MG63 (cell line): ENCODE data around the gene RPAP2. TPM values are rescaled to one million over a fixed set of nuclear protein-coding genes. Genes with fewer than 3 reads are reported as not detected.
"Not testable (repeated sequence)": the region's sequence is repeated elsewhere in the genome, so short reads cannot be mapped to it uniquely, and the experiment has no call there.

Experiments
- DNase-seq: peaks from one replicate; pipeline ENCODE4 v3.0.0-alpha.2; 2020
- H3K27me3 ChIP-seq: fragments of 250-450 bp; sonication (Bioruptor Pico); 2 replicates; pipeline ENCODE4 v1.5.1; 2020; ENCODE audit warnings: mild to moderate bottlenecking, moderate library complexity
- H3K36me3 ChIP-seq: fragments of 250-450 bp; sonication (Bioruptor Pico); 2 replicates; pipeline ENCODE4 v1.5.1; 2020; ENCODE audit warnings: mild to moderate bottlenecking, moderate library complexity
- H3K4me3 ChIP-seq: fragments of 250-450 bp; sonication (Bioruptor Pico); 2 replicates; pipeline ENCODE4 v1.5.1; 2020; ENCODE audit warnings: mild to moderate bottlenecking, moderate library complexity
- H3K9me3 ChIP-seq: fragments of 250-450 bp; sonication (Bioruptor Pico); 2 replicates; pipeline ENCODE4 v1.5.1; 2020; ENCODE audit warnings: mild to moderate bottlenecking, moderate library complexity
- total RNA-seq: library from RNA; depleted of rRNA; stranded (reverse); fragments of >200 nt; shearing (Covaris generic); gene quantifications from 2 replicates; pipeline ENCODE4 v1.2.3, GENCODE V29; 2014; ENCODE audit warnings: low replicate concordance

The RPAP2 gene
- total RNA-seq, 1 experiment from 2014 or later = 14.8 TPM

DNA sequence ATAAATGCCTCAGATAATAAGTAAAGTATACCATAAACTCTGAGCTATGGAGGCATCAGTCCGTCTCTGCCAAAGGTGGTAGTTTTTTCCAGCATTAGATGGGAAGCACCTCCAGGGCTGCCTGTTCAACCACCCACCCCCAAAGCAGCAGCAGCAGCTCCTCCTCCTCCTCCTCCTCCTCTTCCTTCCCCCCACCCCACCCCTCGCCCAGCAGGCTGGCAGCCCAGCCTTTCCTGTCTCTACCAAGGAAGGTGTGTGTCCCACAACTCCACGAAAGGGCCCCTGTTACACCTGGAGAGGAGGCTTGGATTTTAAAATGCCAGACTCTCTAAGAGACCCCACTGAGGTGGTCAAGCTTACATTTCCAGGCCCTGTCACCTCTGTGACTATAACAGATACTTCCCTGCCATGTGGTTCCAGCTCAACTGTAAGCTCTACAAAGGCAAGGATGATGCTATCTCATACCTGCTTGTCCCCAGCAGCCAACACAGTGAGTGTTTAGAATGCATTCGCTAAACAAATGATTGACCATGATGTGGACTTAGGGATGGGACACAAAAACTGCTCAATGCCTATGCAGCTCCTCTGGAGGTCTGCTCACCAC is 111.2 kb downstream of the RPAP2 start:
- Histone ChIP-seq H3K9me3 (no peaks in the 10 kb centered on the region), H3K36me3 (no peaks in the 10 kb centered on the region), H3K4me3 (no peak overlapping the region), H3K27me3 (no peaks in the 10 kb centered on the region)
- DNase-seq = no peak

DNA sequence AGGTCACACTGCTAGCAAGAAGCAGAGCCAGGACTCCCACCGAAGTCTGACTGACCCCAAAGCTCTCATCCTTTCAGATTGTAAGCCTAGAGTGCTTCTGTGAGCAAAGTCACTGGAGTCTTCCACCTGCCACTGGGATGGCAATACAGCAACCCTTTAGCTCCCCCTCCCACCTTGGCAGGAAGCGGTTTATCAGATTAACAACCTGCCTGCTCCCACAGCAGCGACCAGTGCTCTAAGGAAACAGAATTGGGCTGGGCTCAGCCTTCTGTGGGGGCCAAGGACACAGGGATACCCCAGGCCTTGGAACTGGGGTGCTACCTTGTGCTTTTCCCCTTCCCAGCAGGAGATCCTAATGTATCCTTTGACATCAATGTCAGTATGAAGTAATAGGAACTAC is 111.8 kb downstream of the RPAP2 start:
- Histone ChIP-seq H3K36me3 (no peaks in the 10 kb centered on the region), H3K9me3 (no peaks in the 10 kb centered on the region), H3K4me3 (no peak overlapping the region), H3K27me3 (no peaks in the 10 kb centered on the region)
- no peak for DNase-seq

DNA sequence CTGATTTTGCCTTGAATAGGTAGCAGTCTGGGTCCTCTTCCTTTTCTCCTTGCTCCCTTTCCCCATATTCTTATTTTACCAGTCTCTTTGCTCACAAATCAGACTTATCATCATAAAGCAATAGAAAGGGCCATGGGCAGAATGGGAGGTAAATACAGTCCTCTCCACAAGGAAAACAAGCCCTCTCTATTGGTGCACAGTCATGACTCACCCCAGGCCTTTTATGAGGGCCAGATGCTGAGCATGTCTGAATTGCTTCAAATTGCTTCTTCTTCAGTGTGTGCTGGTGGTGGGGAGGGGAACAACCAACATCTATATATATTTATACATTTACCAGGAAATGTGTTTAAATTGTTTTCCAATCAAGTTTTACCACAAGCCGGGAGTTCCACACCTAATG is 112.7 kb downstream of the RPAP2 start:
- H3K9me3 ChIP-seq = no peaks in the 10 kb centered on the region

DNA sequence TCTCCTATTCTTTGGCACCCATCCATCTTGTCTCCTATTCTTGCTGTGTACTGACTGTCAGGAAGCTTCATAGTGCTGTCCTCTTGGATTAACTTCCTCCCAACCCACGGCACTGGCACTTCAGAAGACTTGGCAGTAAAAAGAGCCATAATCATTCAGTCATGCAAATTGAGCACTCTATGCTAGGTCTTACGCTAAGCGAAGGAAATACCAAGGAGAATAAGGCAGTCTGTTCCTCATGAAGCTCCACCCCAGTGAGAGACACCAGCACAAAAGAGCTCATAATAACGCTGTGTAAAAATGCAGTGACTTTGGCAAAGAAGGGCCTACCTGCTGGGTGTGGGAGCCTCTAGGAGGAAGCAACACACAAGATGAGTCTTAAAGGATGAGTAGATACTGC is 120.8 kb downstream of the RPAP2 start:
- no peaks in the 10 kb centered on the region for H3K9me3 ChIP-seq
- no peak for DNase-seq
- H3K36me3 ChIP-seq = no peaks in the 10 kb centered on the region
- H3K27me3 ChIP-seq = no peaks in the 10 kb centered on the region
- no peak overlapping the region for H3K4me3 ChIP-seq

More for the DNA sequence above, 112.7 kb downstream of the RPAP2 start:
- Histone ChIP-seq H3K36me3 (no peaks in the 10 kb centered on the region), H3K27me3 (no peaks in the 10 kb centered on the region), H3K4me3 (no peak overlapping the region)
- peak; percentile 15 for DNase-seq

DNA sequence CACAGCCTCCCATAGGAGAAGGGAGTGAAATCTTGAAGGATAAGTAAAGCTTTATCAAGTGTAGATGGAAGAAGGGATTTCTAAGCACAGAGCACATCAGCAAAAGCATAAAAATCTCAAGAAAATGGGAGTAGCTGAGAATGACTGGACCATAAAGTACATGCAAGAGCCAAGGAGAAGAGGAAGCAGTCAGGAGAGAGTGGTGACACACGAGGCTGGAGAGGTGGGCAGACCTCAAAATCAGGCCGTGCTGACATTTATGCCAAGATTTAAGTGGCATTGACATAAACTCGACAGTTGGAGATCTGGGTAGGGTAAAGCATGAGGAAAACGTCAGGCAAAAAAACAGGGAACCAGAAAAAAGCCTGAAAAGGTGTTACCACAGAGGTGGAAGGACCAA is 125.5 kb downstream of the RPAP2 start:
- no peak for DNase-seq
- no peaks in the 10 kb centered on the region for H3K36me3 ChIP-seq
- H3K27me3 ChIP-seq = no peaks in the 10 kb centered on the region
- no peak overlapping the region for H3K4me3 ChIP-seq
- H3K9me3 ChIP-seq = no peaks in the 10 kb centered on the region

DNA sequence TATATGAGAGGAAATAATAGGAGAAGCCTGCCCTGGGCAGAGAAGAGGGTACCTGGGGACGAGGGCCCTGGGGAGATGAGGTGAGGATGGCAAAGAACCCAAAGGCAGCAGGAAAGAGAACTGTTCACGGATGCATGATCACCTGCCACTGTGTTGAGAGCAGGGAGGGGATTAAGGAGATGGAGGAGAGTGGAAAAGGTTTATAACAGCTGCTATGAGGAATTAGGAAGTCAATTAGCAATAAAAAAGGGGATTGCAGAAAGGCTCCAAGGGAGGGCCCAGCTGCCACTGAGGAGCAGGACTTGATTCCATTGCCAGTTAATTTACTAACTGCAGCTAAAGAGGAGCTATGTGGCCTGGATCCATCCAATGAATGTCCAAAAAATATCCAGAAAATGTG is 126.8 kb downstream of the RPAP2 start:
- DNase-seq = no peak
- H3K9me3 ChIP-seq = no peaks in the 10 kb centered on the region
- no peaks in the 10 kb centered on the region for H3K36me3 ChIP-seq

DNA sequence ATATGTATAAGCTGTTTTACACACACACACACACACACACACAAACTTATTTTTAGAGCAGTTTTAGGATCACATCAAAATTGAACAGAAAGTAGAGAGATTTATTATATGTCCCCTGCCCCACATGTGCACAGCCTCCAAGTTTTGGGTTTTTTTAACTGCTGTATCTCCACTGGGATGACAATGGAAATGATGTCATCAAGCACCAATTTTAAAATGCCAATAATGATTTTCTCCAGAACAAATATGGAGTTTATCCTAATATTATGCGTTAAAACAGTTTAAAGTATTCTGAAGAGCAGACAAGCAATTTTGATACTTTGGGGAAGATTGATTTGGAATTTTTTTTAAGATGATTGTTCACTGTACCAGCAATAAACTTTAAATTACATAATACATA is 131.2 kb downstream of the RPAP2 start:
- H3K36me3 ChIP-seq = no peaks in the 10 kb centered on the region
- DNase-seq = no peak
- no peaks in the 10 kb centered on the region for H3K27me3 ChIP-seq
- no peak overlapping the region for H3K4me3 ChIP-seq
- H3K9me3 ChIP-seq = no peaks in the 10 kb centered on the region

More for the DNA sequence above, 126.8 kb downstream of the RPAP2 start:
- Histone ChIP-seq H3K27me3 (no peaks in the 10 kb centered on the region), H3K4me3 (no peak overlapping the region)

DNA sequence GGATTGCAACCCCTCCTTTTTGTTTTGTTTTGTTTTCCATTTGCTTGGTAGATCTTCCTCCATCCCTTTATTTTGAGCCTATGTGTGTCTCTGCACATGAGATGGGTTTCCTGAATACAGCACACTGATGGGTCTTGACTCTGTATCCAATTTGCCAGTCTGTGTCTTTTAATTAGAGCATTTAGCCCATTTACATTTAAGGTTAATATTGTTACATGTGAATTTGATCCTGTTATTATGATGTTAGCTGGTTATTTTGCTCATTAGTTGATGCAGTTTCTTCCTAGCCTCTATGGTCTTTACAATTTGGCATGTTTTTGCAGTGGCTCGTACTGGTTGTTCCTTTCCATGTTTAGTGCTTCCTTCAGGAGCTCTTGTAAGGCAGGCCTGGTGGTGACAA is 135.7 kb downstream of the RPAP2 start:
- H3K9me3 ChIP-seq, H3K4me3 ChIP-seq, H3K27me3 ChIP-seq, H3K36me3 ChIP-seq, DNase-seq: not testable (repeated sequence)

DNA sequence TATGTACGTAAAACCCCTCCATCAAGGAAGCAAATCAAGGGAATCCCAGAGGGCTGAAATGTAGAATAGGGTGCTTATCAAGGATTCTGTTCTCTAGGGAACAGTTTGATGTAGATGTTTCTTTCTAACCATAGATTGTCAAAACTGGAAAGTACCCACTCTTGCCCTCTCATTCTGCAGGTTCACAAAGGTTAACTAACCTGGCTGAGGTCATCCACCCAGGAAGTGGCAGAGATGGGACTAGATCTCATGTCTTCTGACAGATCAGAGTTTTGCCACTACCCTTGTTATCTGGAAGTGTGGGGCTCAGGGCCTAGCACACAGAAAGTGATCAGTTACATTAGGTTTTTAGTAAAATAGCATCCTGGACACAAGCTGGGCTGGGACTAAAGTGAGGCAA is 140.4 kb downstream of the RPAP2 start:
- H3K27me3 ChIP-seq = no peaks in the 10 kb centered on the region
- no peak overlapping the region for H3K4me3 ChIP-seq
- no peaks in the 10 kb centered on the region for H3K36me3 ChIP-seq
- no peaks in the 10 kb centered on the region for H3K9me3 ChIP-seq
- DNase-seq = no peak

DNA sequence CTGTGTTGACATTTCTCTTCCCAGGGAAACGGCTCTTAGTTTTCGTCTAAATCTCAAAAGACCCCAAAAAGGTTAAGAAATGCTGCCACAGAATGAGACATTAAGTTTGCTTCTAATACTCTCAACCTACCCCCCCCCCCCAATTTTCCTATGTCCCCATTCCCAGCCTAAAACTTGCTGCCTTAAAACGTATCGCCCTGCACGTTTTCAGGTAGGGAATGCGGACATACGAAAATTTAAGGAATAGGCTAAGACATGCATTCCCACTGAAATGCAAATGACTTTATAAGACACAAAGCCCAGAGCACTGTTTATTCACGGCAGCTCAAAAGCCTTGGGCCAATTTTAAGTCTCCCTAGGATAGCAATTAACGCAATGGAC is 142.4 kb downstream of the RPAP2 start:
- Histone ChIP-seq H3K27me3 (no peaks in the 10 kb centered on the region), H3K36me3 (no peaks in the 10 kb centered on the region), H3K4me3 (no peak overlapping the region), H3K9me3 (no peaks in the 10 kb centered on the region)
- DNase-seq = no peak

DNA sequence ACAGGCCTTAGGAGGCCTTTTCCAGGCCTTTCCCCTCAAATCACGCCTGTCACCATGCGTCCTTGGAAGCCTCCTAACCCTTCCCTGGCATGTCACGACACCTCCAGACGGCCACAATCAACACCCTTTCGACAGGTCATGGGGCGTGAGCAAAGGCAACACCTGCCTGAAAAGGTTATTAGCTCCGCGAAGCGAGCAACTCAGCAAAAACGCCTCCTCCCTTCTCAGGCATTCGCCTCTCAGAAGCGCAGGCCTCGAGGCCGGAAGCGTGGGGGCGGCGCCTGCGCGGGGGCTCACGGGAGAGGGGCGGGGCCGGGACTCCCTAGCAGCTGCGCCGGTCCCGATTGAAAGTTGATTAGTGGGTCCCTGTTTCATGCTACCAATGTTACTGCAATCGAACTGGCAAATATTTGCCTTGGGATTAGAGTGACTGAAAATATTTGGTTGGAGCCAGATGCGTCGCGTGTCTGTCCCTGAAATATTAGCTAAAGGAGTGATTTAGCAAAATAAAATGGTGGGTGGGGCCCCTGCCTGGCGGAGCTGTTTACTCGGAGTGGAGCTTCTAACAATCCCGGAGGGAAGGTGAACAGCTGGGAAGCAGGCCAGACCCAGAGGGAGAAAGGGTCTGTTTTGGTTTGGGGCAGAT is 143.0 kb downstream of the RPAP2 start:
- no peak overlapping the region for H3K4me3 ChIP-seq

DNA sequence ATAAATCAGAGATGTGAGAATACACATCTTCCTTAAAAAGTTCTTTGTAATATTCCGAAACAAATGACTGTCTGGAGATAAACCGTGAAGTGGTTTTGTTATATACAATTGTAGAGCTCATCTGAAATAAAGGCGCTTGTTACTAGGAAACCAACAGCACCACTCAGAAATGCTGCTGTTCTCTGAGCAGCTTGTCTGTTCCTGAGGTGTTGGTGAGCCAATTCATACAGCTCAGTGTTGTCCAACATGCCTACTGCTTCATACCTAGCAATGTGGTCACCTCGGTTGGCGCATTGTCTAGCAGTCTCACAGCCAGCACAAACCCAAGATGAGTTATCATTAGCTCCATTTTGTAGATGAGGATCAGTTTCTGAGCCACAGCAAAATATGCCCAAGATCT is 143.5 kb downstream of the RPAP2 start:
- Histone ChIP-seq H3K4me3 (no peak overlapping the region), H3K36me3 (no peaks in the 10 kb centered on the region), H3K9me3 (no peaks in the 10 kb centered on the region), H3K27me3 (no peaks in the 10 kb centered on the region)
- DNase-seq = no peak

More for the DNA sequence above, 143.0 kb downstream of the RPAP2 start:
- DNase-seq = no peak
- Histone ChIP-seq H3K36me3 (no peaks in the 10 kb centered on the region), H3K27me3 (no peaks in the 10 kb centered on the region), H3K9me3 (no peaks in the 10 kb centered on the region)

DNA sequence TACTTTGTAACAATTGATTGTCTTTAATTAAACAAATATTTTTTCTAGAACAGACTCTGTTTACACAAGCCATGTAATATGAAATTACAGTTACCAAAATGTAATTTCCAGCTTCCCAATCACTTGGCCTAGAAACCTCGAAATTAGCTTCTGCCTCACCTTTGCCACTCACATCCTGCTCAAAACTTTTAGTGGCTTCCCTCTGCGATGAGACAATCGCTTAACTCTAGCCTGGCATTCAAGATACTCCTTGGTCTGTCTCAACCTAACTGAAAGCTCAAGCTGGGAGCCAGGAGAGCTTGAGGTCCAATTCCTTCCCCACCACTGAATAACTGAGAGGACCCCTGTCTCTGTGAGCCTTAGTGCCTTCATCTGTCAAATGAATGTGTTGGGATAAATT is 145.0 kb downstream of the RPAP2 start:
- no peaks in the 10 kb centered on the region for H3K9me3 ChIP-seq
- H3K27me3 ChIP-seq = no peaks in the 10 kb centered on the region
- H3K4me3 ChIP-seq = no peak overlapping the region
- no peak for DNase-seq
- no peaks in the 10 kb centered on the region for H3K36me3 ChIP-seq

DNA sequence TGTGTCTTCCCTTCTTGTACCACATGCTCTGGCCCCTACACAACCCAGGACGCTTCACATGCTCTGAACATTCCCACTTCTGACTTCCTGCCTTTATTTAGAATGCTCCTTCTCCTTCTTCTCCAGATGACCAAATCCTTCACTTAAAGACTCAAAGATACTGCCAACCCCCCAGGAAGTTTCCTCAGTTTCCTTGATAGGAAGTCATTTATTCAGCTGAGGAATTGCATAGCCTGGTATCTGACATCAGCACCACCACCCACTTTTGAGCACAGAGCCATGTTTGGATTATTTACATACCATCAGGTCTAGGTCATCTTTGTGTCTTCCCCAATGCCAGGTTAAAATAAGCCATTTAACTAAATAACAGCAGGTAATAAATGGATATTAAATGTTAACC is 145.5 kb downstream of the RPAP2 start:
- Histone ChIP-seq H3K27me3 (no peaks in the 10 kb centered on the region), H3K9me3 (no peaks in the 10 kb centered on the region), H3K36me3 (no peaks in the 10 kb centered on the region), H3K4me3 (no peak overlapping the region)
- DNase-seq = peak; percentile 15

DNA sequence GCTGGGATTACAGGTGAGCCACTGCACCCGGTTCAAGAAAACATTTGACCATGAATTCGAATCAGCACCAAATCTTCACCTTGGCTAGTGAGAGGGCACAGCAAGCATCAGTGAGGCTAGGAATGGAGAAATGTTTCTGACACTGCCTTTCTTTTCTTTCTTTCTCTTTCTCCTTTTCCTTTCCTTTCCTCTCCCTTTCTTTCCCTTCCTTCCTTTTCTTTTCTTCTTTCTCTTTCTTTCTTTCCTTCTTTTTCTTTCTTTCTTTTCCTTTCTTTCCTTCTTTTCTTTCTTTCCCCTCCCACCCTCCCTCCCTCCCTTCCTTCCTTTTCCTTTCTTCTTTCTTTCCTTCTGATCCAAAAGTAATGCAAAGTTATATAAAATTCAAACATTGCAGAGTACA is 147.0 kb downstream of the RPAP2 start:
- no peak for DNase-seq
- Histone ChIP-seq H3K4me3 (no peak overlapping the region), H3K27me3 (no peaks in the 10 kb centered on the region), H3K9me3 (no peaks in the 10 kb centered on the region), H3K36me3 (no peaks in the 10 kb centered on the region)

DNA sequence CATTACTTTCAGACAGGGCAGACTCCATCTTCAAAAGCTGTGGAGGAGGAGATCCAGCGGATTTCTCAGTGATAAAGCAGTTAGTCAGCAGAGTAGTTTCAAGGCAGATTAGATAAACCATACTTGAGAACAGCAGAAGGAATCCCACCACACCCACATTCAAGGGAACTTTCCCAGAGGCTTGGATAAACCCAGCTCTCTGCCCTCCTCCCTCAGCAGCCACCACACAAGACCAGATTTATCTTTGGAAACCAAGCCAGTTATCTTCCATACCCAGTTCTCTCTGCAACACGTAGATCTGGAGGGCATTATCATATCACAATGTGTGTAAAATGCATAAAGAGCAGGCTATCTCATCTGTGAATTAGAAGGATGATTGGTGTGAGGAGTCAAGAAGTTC is 147.7 kb downstream of the RPAP2 start:
- H3K9me3 ChIP-seq = no peaks in the 10 kb centered on the region
- no peak for DNase-seq
- H3K36me3 ChIP-seq = no peaks in the 10 kb centered on the region
- no peaks in the 10 kb centered on the region for H3K27me3 ChIP-seq
- H3K4me3 ChIP-seq = no peak overlapping the region

DNA sequence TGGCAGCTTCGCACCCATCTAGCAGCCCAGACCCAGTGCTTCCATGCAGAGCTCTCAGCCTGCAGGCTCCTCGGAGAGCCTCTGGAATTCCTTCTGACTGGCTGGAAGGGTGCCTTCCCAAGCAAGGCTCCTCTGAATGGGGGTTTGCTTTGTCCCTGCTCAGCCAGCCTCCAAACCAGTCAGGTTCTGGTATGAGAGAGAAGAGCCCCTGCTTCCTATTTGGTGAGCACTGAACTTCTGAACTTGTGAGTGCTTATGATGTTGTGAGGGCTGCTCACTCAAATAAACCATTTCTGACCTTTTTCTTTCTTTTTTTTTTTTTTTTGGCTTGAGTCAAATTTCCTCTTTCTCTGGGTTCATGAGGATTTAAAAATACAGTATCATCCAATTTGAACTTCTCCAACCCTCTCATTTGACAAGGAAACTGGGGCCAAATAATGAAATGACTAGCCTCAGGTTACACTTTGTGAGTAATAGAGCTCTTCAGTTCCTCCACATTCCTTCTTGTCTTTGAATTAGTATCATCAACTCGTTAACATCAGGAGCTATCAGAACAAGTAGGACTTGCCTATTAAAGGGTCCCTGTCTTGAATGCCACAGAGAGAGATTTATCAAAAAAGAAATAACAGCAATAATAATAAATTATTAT is 148.3 kb downstream of the RPAP2 start:
- peak; percentile 2 for DNase-seq

DNA sequence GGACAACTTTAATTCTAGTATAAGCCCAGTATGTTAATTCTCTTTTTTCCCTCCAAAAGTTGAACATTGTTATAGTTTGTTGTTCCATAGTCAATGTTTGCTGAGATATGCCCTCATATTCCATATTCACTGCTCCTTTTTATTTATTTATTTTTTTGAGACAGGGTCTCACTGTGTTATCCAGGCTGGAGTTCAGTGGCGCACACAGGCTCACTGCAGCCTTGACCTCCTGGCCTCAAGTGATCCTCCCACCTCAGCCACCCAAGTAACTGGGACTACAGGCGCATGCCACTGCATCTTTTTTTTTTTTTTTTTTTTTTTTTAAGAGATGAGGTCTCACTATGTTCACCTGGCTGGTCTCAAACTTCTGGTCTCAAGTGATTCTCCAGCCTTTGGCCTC is 149.1 kb downstream of the RPAP2 start:
- no peaks in the 10 kb centered on the region for H3K27me3 ChIP-seq
- no peak overlapping the region for H3K4me3 ChIP-seq
- no peak for DNase-seq

More for the DNA sequence above, 148.3 kb downstream of the RPAP2 start:
- Histone ChIP-seq H3K27me3 (no peaks in the 10 kb centered on the region), H3K9me3 (no peaks in the 10 kb centered on the region), H3K4me3 (no peak overlapping the region), H3K36me3 (no peaks in the 10 kb centered on the region)

More for the DNA sequence above, 149.1 kb downstream of the RPAP2 start:
- no peaks in the 10 kb centered on the region for H3K36me3 ChIP-seq
- H3K9me3 ChIP-seq = no peaks in the 10 kb centered on the region
